ENCODE data around the gene CEP128. TPM values are rescaled to one million over a fixed set of nuclear protein-coding genes. Genes with fewer than 3 reads are reported as not detected.

The CEP128 gene
- total RNA-seq, 1 experiment from 2014 or later = 16.4 TPM

GRCh38 chr14:80698974-80699373 lies 242.6 kb downstream of the CEP128 start:
- H3K27ac ChIP-seq (ENCODE audit: low read depth, low read length) = no peak overlapping the region
- H3K9me3 ChIP-seq (ENCODE audit: control insufficient read depth in 1 of 2, insufficient read depth in 1 of 2, low read depth in 1 of 2, low read length in 2 of 2) = no peaks in the 10 kb centered on the region
- ChIA-PET CTCF (no interaction called here), POLR2A (no interaction called here), RAD21 (ENCODE audit: low non-redundant PET in 1 of 2, low total read pairs in 2 of 2, uncharacterized antibody in 2 of 2, unreplicated experiment in 2 of 2) (no interaction called here)
- no TSS peak for BruUV-seq (replicated peaks)
- no peaks in the 10 kb centered on the region for H3K4me1 ChIP-seq (ENCODE audit: control insufficient read depth in 1 of 2, insufficient read depth in 2 of 2, low read length in 2 of 2)
- TF ChIP-seq, protein P1, sequence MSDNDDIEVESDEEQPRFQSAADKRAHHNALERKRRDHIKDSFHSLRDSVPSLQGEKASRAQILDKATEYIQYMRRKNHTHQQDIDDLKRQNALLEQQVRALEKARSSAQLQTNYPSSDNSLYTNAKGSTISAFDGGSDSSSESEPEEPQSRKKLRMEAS (IDR thresholded peaks at IDR 0.05) = no peak
- no peak for TF ChIP-seq EZH2 (IDR thresholded peaks at IDR 0.05)
- no peak for DNase-seq (ENCODE audit: low read depth, low spot score)
- intact Hi-C loops (cut with micrococcal nuclease) = no loop called here
- no peaks in the 10 kb centered on the region for H3K36me3 ChIP-seq (ENCODE audit: control insufficient read depth in 1 of 2, insufficient read depth in 2 of 2, low read length in 2 of 2)
- H3K9ac ChIP-seq (ENCODE audit: low read length) = no peak overlapping the region
- no peak overlapping the region for H3K4me2 ChIP-seq (ENCODE audit: low read length)
- H3K4me3 ChIP-seq (replicated peaks in 1 of 2; ENCODE audit: low read depth in 1 of 2, low read length in 2 of 2) = no peak overlapping the region
- H4K20me1 ChIP-seq (ENCODE audit: insufficient read depth) = no peaks in the 10 kb centered on the region
- no peaks in the 10 kb centered on the region for H3K27me3 ChIP-seq (ENCODE audit: insufficient read depth, low read length)
- H2AFZ ChIP-seq (ENCODE audit: low read depth, low read length, poor library complexity, severe bottlenecking) = no peak overlapping the region
- ATAC-seq = no peak
- H3K9me2 ChIP-seq (ENCODE audit: insufficient read depth) = no peaks in the 10 kb centered on the region; the same call in 1 of the 2 replicates
- no peaks in the 10 kb centered on the region for H3K79me2 ChIP-seq (ENCODE audit: insufficient read depth, low read length)

DNA sequence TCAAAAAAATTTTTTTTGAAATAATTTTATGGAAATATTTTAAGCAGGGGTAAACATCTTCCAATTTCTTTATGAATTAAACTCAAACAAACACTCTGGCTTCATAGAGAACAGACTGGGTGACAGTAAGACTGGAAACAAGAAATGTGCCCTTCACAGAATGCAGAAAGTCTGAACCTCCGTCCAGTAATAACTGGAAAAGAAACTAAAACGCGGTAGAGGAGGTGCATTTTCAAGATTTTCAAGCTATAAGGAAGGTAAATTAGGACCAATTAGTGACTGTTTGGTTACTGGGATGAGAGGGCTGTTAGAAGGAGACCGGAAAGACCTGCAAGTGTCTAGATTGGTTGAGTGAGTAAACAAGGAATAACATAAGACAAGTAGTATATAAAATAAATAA lies 245.7 kb downstream of the CEP128 start:
- no peak for TF ChIP-seq EZH2 (IDR thresholded peaks at IDR 0.05)
- Histone ChIP-seq H2AFZ (ENCODE audit: low read depth, low read length, poor library complexity, severe bottlenecking) (no peak overlapping the region), H3K9ac (ENCODE audit: low read length) (no peak overlapping the region), H3K4me1 (ENCODE audit: control insufficient read depth in 1 of 2, insufficient read depth in 2 of 2, low read length in 2 of 2) (no peaks in the 10 kb centered on the region), H3K4me2 (ENCODE audit: low read length) (no peak overlapping the region), H3K27ac (ENCODE audit: low read depth, low read length) (no peak overlapping the region), H3K79me2 (ENCODE audit: insufficient read depth, low read length) (no peaks in the 10 kb centered on the region), H3K36me3 (ENCODE audit: control insufficient read depth in 1 of 2, insufficient read depth in 2 of 2, low read length in 2 of 2) (no peaks in the 10 kb centered on the region), H3K9me2 (ENCODE audit: insufficient read depth) (no peaks in the 10 kb centered on the region; the same call in 1 of the 2 replicates), H3K4me3 (replicated peaks in 1 of 2; ENCODE audit: low read depth in 1 of 2, low read length in 2 of 2) (no peak overlapping the region), H3K27me3 (ENCODE audit: insufficient read depth, low read length) (no peaks in the 10 kb centered on the region), H4K20me1 (ENCODE audit: insufficient read depth) (no peaks in the 10 kb centered on the region), H3K9me3 (ENCODE audit: control insufficient read depth in 1 of 2, insufficient read depth in 1 of 2, low read depth in 1 of 2, low read length in 2 of 2) (no peaks in the 10 kb centered on the region)
- ATAC-seq (no peak), DNase-seq (ENCODE audit: low read depth, low spot score) (no peak)
- no TSS peak for BruUV-seq (replicated peaks)
- RAD21 ChIA-PET (ENCODE audit: low non-redundant PET in 1 of 2, low total read pairs in 2 of 2, uncharacterized antibody in 2 of 2, unreplicated experiment in 2 of 2) = no interaction called here
- CTCF ChIA-PET = no interaction called here
- POLR2A ChIA-PET = no interaction called here
- intact Hi-C loops (cut with micrococcal nuclease) = no loop called here

GRCh38 chr14:80692903-80693302 lies 248.6 kb downstream of the CEP128 start:
- Histone ChIP-seq H3K4me3 (replicated peaks in 1 of 2; ENCODE audit: low read depth in 1 of 2, low read length in 2 of 2) (no peak overlapping the region), H3K27me3 (ENCODE audit: insufficient read depth, low read length) (no peaks in the 10 kb centered on the region), H3K9me3 (ENCODE audit: control insufficient read depth in 1 of 2, insufficient read depth in 1 of 2, low read depth in 1 of 2, low read length in 2 of 2) (no peaks in the 10 kb centered on the region), H3K4me2 (ENCODE audit: low read length) (no peak overlapping the region), H3K27ac (ENCODE audit: low read depth, low read length) (no peak overlapping the region), H2AFZ (ENCODE audit: low read depth, low read length, poor library complexity, severe bottlenecking) (no peak overlapping the region), H3K36me3 (ENCODE audit: control insufficient read depth in 1 of 2, insufficient read depth in 2 of 2, low read length in 2 of 2) (no peaks in the 10 kb centered on the region), H3K4me1 (ENCODE audit: control insufficient read depth in 1 of 2, insufficient read depth in 2 of 2, low read length in 2 of 2) (no peaks in the 10 kb centered on the region), H3K79me2 (ENCODE audit: insufficient read depth, low read length) (no peaks in the 10 kb centered on the region), H4K20me1 (ENCODE audit: insufficient read depth) (no peaks in the 10 kb centered on the region), H3K9me2 (ENCODE audit: insufficient read depth) (no peaks in the 10 kb centered on the region; the same call in 1 of the 2 replicates), H3K9ac (ENCODE audit: low read length) (no peak overlapping the region)
- intact Hi-C loops (cut with micrococcal nuclease) = no loop called here
- ChIA-PET POLR2A (no interaction called here), RAD21 (ENCODE audit: low non-redundant PET in 1 of 2, low total read pairs in 2 of 2, uncharacterized antibody in 2 of 2, unreplicated experiment in 2 of 2) (no interaction called here), CTCF (no interaction called here)
- no peak for DNase-seq (ENCODE audit: low read depth, low spot score)
- TF ChIP-seq REST (IDR thresholded peaks at IDR 0.05; ENCODE audit: low read depth) (no peak), EZH2phosphoT487 (IDR thresholded peaks at IDR 0.05; ENCODE audit: borderline replicate concordance) (no peak), SIN3A (IDR thresholded peaks at IDR 0.05; ENCODE audit: low read depth) (no peak)
- no peak for ATAC-seq
- no TSS peak for BruUV-seq (replicated peaks)

All from HCT116 (cell line).